Stimulated activated CD8-positive, alpha-beta memory T cell treated with anti-CD3 and anti-CD28 coated beads, Interleukin-15, amount 100 ng/mL, for 24 hours (primary cell): ENCODE measurements around the gene GOSR1.
"Not testable (repeated sequence)": the region's sequence is repeated elsewhere in the genome, so short reads cannot be mapped to it uniquely, and the experiment has no call there.

Source experiments
- DNase-seq: peaks from one replicate; pipeline ENCODE4 v3.0.0-alpha.2; 2020; ENCODE audit warnings: low read depth

Gene GOSR1

DNA sequence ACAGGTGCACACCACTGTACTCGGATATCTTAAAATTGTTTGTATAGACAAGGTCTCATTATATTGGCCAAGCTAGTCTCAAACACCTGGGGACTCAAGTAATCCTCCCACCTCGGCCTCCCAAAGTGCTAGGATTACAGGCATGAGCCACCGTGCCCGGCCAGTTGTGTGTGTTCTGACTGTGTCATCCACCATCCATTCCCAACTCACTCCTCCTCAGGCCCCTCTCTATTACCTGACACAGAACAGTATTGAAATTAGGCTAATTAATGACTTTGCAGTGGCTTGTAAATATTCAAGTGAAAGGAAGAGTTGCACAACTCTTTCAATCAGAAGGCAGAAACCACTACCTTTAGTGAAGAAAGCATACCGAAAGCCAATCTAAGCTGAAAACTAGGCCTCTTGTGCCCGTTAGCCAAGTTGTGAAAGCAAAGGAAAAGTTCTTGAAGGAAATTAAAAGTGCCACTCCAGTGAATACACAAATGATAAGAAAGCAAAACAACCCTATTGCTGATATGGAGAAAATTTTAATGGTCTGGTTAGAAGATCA, 28.7 kb downstream of the GOSR1 start:
- DNase-seq: no peak

DNA sequence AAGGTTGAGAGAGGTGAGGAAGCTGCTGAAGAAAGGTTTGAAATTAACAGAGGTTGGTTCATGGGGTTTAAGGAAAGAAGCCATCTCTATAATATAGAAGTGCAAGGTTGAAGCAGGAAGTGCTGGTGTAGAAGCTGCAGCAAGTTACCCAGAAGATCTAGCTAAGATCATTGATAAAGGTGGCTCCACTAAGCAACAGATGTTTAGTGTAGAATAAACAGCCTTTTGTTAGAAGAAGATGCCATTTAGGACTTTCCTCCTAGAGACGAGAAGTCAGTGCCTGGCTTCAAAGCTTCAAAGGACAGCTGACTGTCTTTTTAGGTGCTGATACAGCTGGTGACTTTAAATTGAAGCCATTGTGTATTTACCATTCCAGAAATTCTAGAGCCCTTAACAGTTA, 29.3 kb downstream of the GOSR1 start:
- DNase-seq: no peak

DNA sequence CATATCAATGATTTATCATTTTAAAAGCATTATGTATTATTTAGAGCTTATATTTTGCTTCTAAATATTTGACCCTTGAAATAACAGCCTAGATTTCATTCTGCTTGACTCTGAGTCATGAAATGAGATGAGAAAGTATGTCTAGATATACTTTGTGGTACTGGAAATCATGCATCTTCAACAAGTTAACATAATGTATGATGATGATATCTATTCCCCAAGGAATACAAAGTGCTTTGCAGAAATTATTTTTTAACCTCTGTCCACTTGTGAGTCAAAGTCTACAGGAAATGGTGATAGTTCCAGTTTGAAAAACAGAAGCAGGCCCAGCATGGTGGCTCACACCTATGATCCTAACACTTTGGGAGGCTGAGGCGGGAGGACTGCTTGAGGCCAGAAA, 36.1 kb downstream of the GOSR1 start:
- no peak for DNase-seq

DNA sequence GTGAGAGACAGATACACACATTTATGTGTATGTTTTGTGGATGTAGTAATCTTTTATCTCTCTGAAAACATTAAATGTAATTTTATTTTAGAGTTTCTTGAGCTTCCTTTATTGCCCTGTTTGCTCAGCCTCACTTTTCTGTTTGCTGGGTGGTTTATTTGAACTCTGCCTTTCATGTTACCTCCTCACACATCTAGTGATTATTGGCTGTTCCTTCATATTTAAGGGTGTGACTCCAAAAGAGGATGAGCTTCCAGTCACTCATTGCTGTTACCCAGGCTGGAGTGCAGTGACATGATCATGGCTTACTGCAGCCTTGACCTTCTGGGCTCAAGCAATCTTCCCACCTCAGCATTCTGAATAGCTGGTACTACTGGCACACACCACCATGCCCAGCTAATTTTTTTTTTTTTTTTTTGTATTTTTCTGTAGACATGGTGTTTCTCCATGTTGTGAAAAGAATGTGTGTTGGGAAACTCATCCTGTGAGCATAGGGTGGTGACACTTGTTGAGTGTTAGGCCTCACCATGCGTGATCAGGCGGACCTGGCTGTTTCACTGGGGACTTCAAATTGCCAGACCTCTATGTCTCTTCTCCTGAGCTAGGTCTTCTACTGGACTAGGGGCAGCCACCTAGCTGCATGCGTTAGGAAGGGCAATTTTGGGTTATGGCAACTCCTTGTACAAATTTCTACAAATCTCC, 37.8 kb downstream of the GOSR1 start:
- no peak for DNase-seq

DNA sequence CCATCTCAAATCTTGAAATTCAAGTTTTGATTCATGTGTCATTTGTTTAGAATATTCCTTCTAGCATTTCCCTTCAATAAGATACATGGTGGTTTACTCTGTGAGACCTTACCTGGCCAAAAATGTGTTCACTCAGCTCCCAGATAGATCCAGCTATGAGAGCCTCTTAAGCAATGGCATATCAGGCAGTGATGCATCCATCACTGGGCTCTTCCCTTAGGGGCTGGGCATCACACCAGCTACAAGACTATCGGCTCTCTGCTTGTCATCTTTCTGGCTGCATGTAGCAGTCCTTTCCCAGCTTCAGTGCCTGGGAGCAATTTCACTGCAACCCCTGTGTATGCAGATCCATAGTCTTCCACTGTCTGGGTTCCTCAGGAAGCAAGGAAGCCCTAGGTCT, 40.6 kb downstream of the GOSR1 start:
- DNase-seq: no peak

DNA sequence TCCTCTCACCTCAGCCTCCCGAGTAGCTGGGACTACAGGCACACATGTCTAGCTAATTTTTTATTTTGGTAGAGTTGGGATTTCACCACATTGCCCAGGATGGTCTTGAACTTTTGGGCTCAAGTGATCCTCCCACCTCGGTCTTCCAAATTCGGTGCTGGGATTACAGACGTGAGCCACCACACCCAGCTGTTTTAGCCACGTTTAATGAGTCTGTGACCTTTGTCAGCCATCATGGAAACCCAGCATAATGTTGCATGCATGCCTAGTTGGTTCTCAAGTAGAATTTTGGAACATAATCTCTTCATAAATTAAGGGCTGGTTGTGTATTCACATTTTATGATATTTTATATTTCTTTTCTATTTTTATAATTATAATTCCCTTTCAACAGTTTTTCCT, 42.0 kb downstream of the GOSR1 start:
- DNase-seq: no peak

DNA sequence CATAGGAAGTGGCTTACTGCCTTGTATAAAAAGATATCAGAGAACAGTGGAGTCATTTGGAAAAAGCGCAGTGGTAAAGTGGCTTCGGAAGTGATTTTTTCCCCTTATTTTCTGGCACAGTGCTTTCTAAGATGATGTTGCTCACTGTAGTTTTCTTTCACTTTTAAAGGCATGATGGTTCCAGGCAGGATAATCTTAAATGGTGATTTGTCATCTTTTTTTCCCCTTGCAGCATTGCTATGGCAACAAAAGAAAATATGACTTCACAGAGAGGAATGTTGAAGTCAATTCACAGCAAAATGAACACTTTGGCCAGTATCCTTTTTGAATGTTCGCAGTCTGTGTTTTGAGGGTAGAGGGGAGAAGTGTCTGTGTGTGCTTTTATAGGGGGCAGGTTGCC, 42.5 kb downstream of the GOSR1 start:
- DNase-seq: no peak

DNA sequence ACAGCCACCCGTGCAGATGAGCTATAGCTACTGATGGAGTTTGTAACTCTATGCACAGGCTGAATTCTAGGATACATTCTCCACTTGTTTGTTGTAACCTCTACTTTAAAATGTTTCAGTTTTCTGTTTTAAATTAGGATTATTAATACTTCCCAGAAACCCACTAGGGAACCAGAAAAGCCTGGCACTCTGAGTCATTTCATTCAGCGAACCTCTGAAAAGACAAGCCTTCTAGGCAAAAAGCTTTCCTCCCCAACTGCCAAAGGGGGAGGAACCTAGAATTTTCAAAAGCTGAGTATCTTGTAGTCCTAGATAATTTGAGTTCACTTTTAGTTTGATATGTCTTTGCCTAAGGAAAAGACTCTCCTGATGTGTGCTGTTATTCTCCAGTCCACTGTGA, 43.2 kb downstream of the GOSR1 start:
- DNase-seq: no peak

DNA sequence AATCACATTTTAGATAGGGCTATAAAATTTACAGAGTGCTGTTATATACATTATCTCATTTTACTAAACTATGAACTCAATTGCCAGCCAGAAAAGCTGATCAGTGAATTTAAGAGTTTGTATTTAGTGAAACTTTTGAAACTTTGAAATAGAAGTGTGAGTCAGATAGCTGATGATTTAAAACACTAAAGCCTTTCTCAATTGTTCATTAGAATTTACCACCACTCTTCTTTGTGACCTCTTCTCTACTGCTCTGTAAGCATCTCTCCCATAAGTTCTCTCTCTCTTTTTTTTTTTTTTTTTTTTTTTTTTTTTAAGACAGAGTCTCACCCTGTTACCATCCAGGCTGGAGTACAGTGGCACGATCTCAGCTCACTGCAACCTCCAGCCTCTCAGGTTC, 43.7 kb downstream of the GOSR1 start:
- DNase-seq: no peak

DNA sequence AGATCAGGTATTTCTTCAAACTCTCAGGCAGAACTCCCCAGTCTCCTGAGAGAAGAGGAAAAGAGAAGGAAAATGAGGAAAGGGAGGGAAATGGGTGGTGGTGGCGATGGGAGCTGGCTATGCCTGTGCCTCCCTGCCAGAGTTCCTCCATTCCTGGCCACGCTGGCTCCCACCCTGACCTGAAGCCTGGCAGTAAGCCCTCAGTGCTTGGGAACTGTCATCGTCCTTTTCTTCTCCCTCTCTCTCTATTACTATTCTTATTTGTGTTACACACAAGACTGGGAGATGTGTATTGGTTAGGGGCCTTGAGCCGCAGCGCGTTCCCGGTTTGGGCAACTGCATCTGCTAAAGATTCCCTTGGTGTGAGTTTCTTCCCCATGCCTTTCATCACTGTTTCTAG, 44.6 kb downstream of the GOSR1 start:
- no peak for DNase-seq

DNA sequence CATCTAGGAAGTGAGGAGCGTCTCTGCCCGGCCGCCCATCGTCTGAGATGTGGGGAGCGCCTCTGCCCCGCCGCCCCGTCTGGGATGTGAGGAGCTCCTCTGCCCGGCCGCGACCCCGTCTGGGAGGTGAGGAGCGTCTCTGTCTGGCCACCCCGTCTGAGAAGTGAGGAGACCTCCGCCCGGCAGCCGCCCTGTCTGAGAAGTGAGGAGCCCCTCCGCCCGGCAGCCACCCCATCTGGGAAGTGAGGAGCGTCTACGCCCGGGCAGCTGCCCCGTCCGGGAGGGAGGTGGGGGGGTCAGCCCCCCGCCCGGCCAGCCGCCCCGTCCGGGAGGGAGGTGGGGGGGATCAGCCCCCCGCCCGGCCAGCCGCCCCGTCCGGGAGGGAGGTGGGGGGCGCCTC, 46.0 kb downstream of the GOSR1 start:
- DNase-seq: not testable (repeated sequence)

DNA sequence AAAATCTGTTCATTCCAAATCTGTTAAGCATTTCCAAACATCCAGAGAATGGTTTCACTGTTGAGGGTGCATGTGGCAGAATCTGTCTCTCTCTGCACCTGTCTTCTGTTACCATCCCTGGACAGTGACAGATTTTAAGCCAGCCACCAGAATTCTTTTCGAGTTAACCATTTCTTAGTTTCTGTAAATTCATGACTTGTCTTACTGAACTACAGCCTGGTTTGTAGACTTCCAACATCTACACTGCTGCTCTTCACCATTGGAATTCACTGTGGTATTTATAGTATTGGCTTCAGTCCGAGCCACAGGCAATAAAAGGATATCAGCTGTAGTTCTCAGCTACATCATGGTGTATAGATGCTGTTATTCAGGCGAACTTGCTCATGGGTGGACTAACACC, 47.6 kb downstream of the GOSR1 start:
- no peak for DNase-seq

DNA sequence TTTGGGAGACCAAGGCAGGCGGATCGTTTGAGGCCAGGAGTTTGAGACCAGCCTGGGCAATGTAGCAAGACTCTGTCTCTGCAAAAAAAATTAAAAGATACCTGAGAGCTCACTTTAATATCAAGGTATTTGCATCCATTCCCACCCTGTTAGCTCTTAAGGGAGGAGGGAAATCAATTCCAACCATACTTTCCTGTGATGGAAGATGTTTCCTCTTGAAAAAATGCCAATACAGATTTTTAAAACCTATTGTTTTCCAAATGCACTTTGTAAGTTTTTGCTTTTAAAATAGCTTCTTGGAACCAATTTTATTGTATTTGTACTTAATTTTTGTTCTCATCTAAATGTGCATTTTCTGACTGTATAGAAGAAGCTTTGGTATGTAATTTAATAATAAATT, 49.2 kb downstream of the GOSR1 start:
- DNase-seq: no peak

DNA sequence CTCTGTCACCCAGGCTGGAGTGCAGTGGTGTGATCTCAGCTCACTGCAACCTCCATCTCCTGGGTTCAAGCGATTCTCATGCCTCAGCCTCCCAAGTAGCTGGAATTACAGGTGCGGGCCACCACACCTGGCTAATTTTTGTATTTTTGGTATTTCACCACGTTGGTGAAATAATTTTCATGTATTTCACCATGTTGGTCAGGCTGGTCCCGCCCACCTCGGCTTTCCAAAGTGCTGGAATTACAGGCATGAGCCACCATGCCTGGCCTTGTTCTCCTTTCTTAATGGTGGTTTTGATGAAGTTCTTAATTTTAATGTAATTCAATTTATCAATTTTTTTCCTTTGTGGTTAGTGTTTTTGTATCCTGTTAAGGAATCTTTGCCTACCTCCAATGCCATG, 51.5 kb downstream of the GOSR1 start:
- not testable (repeated sequence) for DNase-seq

DNA sequence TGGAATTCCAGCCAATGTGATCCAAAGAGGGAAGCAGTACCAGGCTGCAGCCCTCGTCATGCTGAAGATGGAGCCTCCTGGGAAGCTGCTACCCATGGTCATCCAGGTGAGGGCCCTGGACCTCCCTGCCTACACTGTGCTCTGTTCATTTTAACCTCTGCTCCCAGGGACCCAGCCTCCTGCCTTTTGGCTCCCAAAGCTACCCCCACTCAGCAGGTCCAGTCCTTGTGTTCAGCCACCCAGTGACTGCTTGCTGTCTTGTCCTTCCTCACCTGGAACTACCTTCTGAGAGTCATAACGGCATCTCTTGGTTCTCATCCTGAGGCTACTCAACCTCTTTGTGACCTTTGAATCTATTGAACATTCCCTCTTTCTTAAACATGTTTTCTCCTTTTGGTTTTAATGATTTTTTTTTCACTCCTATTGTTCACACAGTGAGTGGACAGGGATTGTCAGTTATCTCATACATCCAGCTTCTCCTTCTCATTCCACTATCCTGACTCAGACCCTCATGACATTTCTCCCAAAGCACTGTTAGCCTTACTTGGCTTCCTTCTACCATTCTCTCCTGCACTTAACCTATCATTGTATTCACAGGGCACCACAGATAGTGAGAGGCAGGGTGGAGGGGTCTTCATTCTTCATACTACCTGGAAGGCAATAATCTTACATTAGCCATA, 53.3 kb downstream of the GOSR1 start:
- no peak for DNase-seq

DNA sequence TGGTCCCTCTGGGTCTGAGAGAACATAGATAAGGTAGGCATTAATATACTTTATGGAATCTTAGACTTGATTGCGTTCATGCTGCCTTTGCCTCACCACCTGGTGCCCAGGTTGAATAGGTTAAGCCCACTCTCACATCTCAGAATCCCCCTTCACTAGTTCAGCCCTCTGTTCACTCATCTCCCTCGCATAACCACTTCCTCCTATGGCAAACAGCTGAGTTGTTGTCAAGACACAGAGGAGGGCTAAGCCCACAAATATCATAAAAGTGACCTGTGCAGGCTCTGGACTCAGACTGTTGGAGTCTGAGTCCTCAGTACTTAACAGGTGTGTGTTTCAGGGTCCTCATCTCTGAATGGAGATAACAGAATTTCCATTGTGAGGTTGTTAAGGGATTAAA, 55.7 kb downstream of the GOSR1 start:
- no peak for DNase-seq

DNA sequence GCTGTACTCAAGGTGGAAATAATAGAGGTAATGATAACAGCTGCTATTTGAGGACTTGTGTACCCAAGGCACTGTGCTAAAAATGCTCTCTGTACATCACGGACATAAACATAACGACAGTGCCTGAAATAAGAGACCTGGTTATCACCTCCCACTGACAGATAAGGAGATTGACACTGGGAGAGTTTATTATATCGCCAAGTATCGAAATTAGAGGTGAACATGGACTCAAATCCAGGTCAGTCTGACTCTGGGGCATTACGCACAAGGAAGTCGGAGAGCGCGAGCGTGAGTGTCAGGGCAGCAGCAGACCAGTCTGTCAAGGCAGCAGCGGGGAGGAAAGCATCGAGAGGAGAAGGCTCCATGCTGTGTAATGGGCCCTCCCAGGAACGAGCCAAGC, 57.1 kb downstream of the GOSR1 start:
- no peak for DNase-seq

DNA sequence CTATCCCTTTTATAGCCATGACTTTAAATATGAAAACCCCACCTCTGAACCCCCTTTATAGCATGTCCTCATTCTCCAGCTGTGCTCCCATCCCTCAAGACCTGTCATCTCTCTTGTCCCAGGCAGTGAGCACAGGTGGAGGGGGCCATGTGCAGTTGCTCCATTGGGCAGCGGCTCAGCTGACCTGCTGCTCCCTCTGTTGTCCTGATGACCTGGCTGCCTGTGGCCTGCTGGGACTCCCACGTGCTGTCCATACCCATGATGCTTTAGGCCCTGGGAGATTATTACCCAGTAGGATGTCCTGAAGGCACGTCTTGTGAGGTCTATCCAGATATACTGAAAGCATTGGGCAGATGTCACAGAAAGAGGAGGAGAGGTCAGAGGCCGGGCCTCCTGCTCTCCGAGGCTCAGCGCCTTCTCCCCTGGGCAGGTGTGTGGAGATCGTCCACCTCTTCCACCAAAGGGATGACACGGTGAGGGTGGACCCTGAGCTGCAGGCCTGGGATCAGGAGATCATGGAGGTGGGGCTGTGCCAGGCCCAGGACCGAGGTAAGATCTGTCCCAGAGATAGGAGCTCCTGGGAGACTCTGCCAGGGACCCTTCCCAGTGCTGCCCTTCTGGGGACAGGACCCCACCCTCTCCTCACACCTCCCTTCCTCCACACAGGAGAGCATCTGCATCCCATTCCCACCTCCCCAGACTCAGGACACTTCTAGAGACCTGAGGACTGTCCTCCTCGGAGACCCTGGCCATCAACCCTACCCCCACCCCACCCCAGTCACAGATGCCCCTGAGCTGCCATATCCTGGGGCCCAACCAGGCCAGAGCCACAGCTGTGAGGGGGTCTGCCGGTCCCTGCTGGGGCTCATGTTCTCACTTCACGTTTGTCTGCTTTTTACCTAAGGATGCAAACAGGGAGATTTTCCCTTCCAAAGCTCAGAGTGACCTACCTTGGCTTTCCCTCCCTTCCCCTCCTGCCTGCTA, 58.0 kb downstream of the GOSR1 start:
- no peak for DNase-seq

DNA sequence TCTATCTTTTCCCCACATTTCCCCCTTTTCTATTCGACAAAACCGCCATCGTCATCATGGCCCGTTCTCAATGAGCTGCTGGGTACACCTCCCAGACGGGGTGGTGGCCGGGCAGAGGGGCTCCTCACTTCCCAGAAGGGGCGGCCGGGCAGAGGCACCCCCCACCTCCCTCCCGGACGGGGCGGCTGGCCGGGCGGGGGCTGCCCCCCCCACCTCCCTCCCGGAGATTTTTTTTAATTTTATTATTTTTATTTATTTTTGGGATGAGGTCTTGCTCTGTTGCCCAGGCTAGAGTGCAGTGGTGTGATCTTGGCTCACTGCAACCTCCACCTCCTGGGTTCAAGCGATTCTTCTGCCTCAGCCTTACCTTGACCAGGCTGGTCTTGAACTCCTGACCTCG, 59.6 kb downstream of the GOSR1 start:
- DNase-seq: not testable (repeated sequence)

DNA sequence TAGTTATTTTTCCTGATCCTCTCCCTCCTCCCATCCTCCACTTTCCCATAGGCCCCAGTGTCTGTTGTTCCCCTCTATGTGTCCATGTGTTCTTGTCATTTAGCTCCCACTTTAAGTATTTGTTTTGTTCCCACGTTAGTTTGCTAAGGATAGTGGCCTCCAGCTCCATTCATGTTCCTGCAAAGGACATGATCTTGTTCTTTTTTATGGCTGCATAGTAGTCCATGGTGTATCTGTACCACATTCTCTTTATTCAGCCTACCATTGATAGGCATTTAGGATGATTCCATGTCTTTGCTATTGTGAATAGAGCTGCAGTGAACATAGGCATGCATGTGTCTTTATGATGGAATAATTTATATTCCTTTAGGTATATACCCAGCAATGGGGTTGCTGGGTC, 60.5 kb downstream of the GOSR1 start:
- DNase-seq: not testable (repeated sequence)

DNA sequence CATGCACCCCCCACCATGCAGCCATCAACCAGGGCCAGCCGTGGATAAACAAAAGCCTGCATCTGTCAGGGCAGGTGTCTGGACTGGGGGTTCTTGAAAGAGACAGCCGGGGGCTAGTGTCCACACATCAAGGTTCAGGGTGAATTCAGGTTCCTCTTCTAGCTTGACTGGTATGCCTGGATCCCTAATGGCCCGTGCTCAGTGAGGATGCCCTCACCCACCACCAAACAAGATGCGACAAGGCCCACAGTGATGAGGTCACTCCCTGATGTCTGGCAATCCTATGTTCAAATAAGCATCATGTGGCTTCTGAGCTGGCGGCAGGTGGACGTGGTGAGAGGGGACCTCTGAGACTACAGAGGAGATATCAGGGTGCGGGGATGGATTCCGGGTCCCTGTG, 64.6 kb downstream of the GOSR1 start:
- no peak for DNase-seq

DNA sequence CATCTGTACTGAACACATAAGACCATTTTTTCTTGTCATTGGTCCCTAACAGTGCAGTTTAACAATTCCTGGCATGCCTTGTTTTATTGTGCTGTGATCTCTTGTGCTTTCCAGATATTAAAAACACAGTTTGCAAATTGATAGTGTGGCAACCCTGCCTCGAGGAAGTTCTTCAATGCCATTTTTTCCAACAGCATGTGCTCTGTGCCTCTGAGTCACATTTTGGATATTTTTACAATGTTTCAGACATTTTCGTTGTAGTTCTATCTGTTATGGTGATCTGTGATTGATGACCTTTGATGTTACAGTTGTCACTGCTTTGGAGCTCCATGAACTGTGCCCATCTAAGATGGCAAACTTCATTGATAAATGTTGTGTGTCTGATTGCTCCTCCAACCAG, 66.2 kb downstream of the GOSR1 start:
- DNase-seq: no peak

DNA sequence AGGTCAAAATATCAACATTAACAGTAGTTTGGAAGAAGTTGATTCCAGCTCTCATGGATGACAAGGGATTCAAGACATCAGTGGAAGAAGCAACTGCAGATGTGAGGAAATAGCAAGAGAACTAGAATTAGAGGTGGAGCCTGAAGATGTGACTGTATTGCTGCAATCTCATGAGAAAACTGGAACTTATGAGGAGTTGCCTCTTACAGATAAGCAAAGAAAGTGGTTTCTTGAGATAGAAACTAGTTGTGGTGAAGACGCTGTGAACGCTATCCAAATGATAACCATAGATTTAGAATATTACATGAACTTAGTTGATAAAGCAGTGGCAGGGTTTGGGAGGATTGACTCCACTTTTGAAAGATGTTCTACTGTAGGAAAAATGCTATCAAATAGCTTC, 67.8 kb downstream of the GOSR1 start:
- no peak for DNase-seq
